ENCODE data around the gene KLHDC8B.

KLHDC8B gene

DNA sequence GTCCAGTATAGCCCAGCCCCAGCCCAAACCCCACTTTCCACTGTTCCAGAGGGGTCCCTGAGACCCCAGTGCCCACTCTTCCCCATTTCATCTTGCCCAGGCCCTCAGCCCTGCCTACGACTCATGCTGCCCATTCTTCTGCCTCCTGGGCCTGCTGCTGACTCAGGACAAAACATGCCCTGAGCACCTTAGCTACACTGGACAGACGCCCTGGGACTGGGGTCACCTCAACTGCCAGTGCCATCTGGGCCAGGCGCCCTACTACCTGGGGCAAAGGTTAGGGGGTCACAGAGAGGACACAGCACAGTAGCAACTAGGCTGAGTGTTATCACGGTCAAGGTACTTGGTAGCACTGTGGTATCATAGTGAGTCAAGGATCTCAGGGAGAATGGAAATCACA is 35.9 kb upstream of the KLHDC8B start:
- no peak for DNase-seq (ENCODE audit: low spot score)

GRCh38 chr3:49140080-49140479 is 31.3 kb upstream of the KLHDC8B start:
- TF ChIP-seq, protein P1, sequence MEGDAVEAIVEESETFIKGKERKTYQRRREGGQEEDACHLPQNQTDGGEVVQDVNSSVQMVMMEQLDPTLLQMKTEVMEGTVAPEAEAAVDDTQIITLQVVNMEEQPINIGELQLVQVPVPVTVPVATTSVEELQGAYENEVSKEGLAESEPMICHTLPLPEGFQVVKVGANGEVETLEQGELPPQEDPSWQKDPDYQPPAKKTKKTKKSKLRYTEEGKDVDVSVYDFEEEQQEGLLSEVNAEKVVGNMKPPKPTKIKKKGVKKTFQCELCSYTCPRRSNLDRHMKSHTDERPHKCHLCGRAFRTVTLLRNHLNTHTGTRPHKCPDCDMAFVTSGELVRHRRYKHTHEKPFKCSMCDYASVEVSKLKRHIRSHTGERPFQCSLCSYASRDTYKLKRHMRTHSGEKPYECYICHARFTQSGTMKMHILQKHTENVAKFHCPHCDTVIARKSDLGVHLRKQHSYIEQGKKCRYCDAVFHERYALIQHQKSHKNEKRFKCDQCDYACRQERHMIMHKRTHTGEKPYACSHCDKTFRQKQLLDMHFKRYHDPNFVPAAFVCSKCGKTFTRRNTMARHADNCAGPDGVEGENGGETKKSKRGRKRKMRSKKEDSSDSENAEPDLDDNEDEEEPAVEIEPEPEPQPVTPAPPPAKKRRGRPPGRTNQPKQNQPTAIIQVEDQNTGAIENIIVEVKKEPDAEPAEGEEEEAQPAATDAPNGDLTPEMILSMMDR (IDR thresholded peaks at IDR 0.05; ENCODE audit: extremely low read depth, missing control alignments): no peak
- DNase-seq (ENCODE audit: low spot score): no peak

More for the DNA sequence above, 35.9 kb upstream of the KLHDC8B start:
- TF ChIP-seq, protein P1 (IDR thresholded peaks at IDR 0.05; ENCODE audit: extremely low read depth, missing control alignments): no peak

- no peak for DNase-seq (ENCODE audit: low spot score)
- TF ChIP-seq, protein P1 (IDR thresholded peaks at IDR 0.05; ENCODE audit: extremely low read depth, missing control alignments): no peak
Measured at GRCh38 chr3:49148159-49148558, 23.2 kb upstream of the KLHDC8B start.

GRCh38 chr3:49151610-49152009 is 19.8 kb upstream of the KLHDC8B start:
- TF ChIP-seq, protein P1 (IDR thresholded peaks at IDR 0.05; ENCODE audit: extremely low read depth, missing control alignments): no peak

GRCh38 chr3:49153349-49153912 is 18.0 kb upstream of the KLHDC8B start:
- TF ChIP-seq, protein P1 (IDR thresholded peaks at IDR 0.05; ENCODE audit: extremely low read depth, missing control alignments): no peak
- no peak for DNase-seq (ENCODE audit: low spot score)

More at GRCh38 chr3:49151610-49152009, 19.8 kb upstream of the KLHDC8B start:
- no peak for DNase-seq (ENCODE audit: low spot score)

DNA sequence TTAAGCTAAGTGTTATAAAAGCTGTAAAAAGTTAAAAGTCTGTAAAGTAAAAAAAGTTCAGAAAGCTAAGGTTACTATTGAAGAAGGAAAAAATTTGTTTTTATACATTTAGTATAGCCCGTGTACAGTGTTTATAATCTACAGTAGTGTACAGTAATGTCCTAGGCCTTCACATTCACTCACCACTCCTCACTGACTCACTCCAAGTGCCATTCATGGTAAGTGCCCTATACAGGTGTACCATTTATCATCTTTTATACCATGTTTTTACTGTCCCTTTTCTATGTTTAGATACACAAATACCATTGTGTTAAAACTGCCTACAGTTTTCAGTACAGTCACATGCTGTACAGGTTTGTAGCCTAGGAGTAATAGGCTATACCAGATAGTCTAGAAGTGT is 14.1 kb upstream of the KLHDC8B start:
- no peak for DNase-seq (ENCODE audit: low spot score)
- TF ChIP-seq, protein P1 (IDR thresholded peaks at IDR 0.05; ENCODE audit: extremely low read depth, missing control alignments): no peak

GRCh38 chr3:49158103-49158709 is 13.2 kb upstream of the KLHDC8B start:
- TF ChIP-seq, protein P1 (IDR thresholded peaks at IDR 0.05; ENCODE audit: extremely low read depth, missing control alignments): peak; percentile 68
- DNase-seq (ENCODE audit: low spot score): peak; percentile 56

All from GM20000 (cell line).